Endothelial cell of umbilical vein (primary cell): ENCODE data around the gene CNN2. TPM values are rescaled to one million over a fixed set of nuclear protein-coding genes. Genes with fewer than 3 reads are reported as not detected.

Source experiments
- BruUV-seq: library from RNA; stranded (reverse); fragments of 400-500 nt; replicated peaks from 2 replicates; lab custom pipeline; 2021; lab: Mats Ljungman, UMichigan
- CTCF ChIA-PET: fragments of 300-600, 350-600 bp; sonication (Branson Sonifier 250); formaldehyde crosslinking; loops from one replicate; lab custom pipeline; 2021; ENCODE audit warnings: antibody characterized with exemption, inconsistent platforms; lab: Charles Lee
- POLR2A ChIA-PET: fragments of 300-600, 350-600 bp; sonication (Branson Sonifier 250); formaldehyde crosslinking; loops from one replicate; lab custom pipeline; 2021; ENCODE audit warnings: antibody characterized with exemption, inconsistent platforms; lab: Charles Lee
- DNase-seq: peaks from one replicate; pipeline ENCODE4 v3.0.0-alpha.2; 2011; ENCODE audit warnings: low read depth, low spot score
- FAIRE-seq: peaks from 2 replicates; lab custom pipeline; 2011; peaks lifted over from hg19 to GRCh38; lab: Jason Lieb, UNC
- H2AFZ ChIP-seq: 2 replicates; pipeline ENCODE4 v1.6.0; 2012; ENCODE audit warnings: low read depth, low read length, control low read depth, inconsistent platforms
- H3K27ac ChIP-seq: 2 replicates; pipeline ENCODE4 v1.5.1; 2011; ENCODE audit warnings: low read depth, mild to moderate bottlenecking, control low read depth, low read length, moderate library complexity; ENCODE audit not compliant: insufficient read depth
- H3K27me3 ChIP-seq, 2 experiments: 2 replicates each; pipeline versions ENCODE4 v1.6.0 to v1.6.1; 2011; ENCODE audit warnings: low read length in 2 of 2, mixed read lengths in 1 of 2; ENCODE audit not compliant: control insufficient read depth in 2 of 2, insufficient read depth in 2 of 2
- H3K36me3 ChIP-seq, 2 experiments: 2 replicates in 1 of 2; 3 replicates in 1 of 2; pipeline ENCODE4 v1.5.1; 2011; ENCODE audit warnings: low read length in 2 of 2, mild to moderate bottlenecking in 1 of 2, moderate library complexity in 1 of 2; ENCODE audit not compliant: control insufficient read depth in 2 of 2, insufficient read depth in 2 of 2; ENCODE audit errors: extremely low read depth in 1 of 2
- H3K4me1 ChIP-seq: 3 replicates; pipeline ENCODE4 v1.5.1; 2011; ENCODE audit warnings: mild to moderate bottlenecking, low read length; ENCODE audit not compliant: control insufficient read depth, insufficient read depth; ENCODE audit errors: extremely low read depth
- H3K4me2 ChIP-seq: 2 replicates; pipeline ENCODE4 v1.6.1; 2011; ENCODE audit warnings: low read length, control low read depth, mixed read lengths; ENCODE audit not compliant: insufficient read depth
- H3K4me3 ChIP-seq, 3 experiments: fragments of 200-600 bp in 1 of 3; sonication (generic), shearing (Covaris generic) in 1 of 3; replicated peaks in 1 of 3; 2 replicates each; pipeline ENCODE4 v1.5.1; 2011 to 2016; ENCODE audit warnings: control low read depth in 3 of 3, low read length in 3 of 3, mild to moderate bottlenecking in 2 of 3, inconsistent platforms in 1 of 3, low read depth in 1 of 3, moderate library complexity in 1 of 3; ENCODE audit not compliant: insufficient read depth in 1 of 3
- H3K79me2 ChIP-seq: 2 replicates; pipeline ENCODE4 v1.6.0; 2012; ENCODE audit warnings: low read length, inconsistent platforms; ENCODE audit not compliant: control insufficient read depth, insufficient read depth
- H3K9ac ChIP-seq: replicated peaks from 2 replicates; pipeline ENCODE3; 2011; ENCODE audit warnings: low read length, control low read depth; ENCODE audit not compliant: insufficient read depth; ENCODE audit errors: extremely low read depth
- H3K9me1 ChIP-seq: replicated peaks from 3 replicates; pipeline ENCODE4 v1.6.0; 2011; ENCODE audit warnings: mild to moderate bottlenecking, low read length; ENCODE audit not compliant: control insufficient read depth, insufficient read depth; ENCODE audit errors: extremely low read depth
- H3K9me3 ChIP-seq: replicated peaks from 2 replicates; pipeline ENCODE4 v1.5.1; 2012; ENCODE audit warnings: low read length, inconsistent platforms; ENCODE audit not compliant: control insufficient read depth, insufficient read depth
- H4K20me1 ChIP-seq: replicated peaks from 2 replicates; pipeline ENCODE3; 2011; ENCODE audit warnings: mild to moderate bottlenecking, low read length; ENCODE audit not compliant: control insufficient read depth, insufficient read depth; ENCODE audit errors: extremely low read depth
- FOS ChIP-seq: IDR thresholded peaks from 2 replicates; pipeline ENCODE4 v1.6.1; 2011; ENCODE audit warnings: mild to moderate bottlenecking, low read length, moderate library complexity, borderline replicate concordance; ENCODE audit not compliant: insufficient read depth
- GATA2 ChIP-seq: IDR thresholded peaks from 2 replicates; pipeline ENCODE4 v1.7.0; 2011; ENCODE audit warnings: low read depth, mild to moderate bottlenecking, moderate library complexity, mixed read lengths, low read length; ENCODE audit not compliant: insufficient read length, insufficient read depth
- JUN ChIP-seq: IDR thresholded peaks from 2 replicates; pipeline ENCODE4 v1.6.1; 2011; ENCODE audit warnings: borderline replicate concordance, low read depth; ENCODE audit not compliant: insufficient read length, insufficient read depth
- MYC ChIP-seq: IDR thresholded peaks from one replicate; pipeline ENCODE4 v1.6.1; 2011; ENCODE audit warnings: mild to moderate bottlenecking, low read depth, low read length
- POLR2A ChIP-seq: IDR thresholded peaks from 2 replicates; pipeline ENCODE4 v1.6.1; 2012; ENCODE audit warnings: low read depth, mild to moderate bottlenecking, control low read depth, low read length
- dilution Hi-C: fragments of 300-500 bp; cut with MboI; formaldehyde crosslinking; loops from one replicate; pipeline ENCODE4 v1.15.0; 2019; ENCODE audit warnings: low sequenced_read_pairs; ENCODE audit not compliant: extremely low pct_ligation_motif_present
- intact Hi-C: fragments of 100-400 bp; cut with micrococcal nuclease; formaldehyde crosslinking; loops from one replicate; pipeline ENCODE4 v1.10.0; 2022
- polyA plus RNA-seq, 4 experiments: library from polyadenylated mRNA; depleted of rRNA in 3 of 4; stranded (reverse) in 3 of 4; unstranded in 1 of 4; fragments of >200 nt; gene quantifications; 2 replicates each; pipeline versions ENCODE4 v1.2.1 to v1.2.3, GENCODE V29; 2011 to 2012; ENCODE audit warnings: missing spikeins in 1 of 4
- total RNA-seq: library from RNA; stranded (reverse); gene quantifications from 2 replicates; pipeline ENCODE4 v1.2.3, GENCODE V29; 2021
- TF ChIP-seq, protein P1 (sequence below), 2 donors: IDR thresholded peaks; 1 replicate in 1 of 2; 2 replicates in 1 of 2; pipeline ENCODE4 v1.5.1; 2011; ENCODE audit warnings: low read length in 2 of 2, mild to moderate bottlenecking in 2 of 2, moderate library complexity in 2 of 2, control low read depth in 1 of 2, inconsistent platforms in 1 of 2, low read depth in 1 of 2; ENCODE audit not compliant: insufficient read depth in 1 of 2; ENCODE audit errors: extremely low read depth in 1 of 2

Gene CNN2
- total and polyA plus RNA-seq, 2 donors (not counting 3 experiments of a cell fraction or from before 2014, with no cell fraction given) = 207 to 286 TPM

DNA sequence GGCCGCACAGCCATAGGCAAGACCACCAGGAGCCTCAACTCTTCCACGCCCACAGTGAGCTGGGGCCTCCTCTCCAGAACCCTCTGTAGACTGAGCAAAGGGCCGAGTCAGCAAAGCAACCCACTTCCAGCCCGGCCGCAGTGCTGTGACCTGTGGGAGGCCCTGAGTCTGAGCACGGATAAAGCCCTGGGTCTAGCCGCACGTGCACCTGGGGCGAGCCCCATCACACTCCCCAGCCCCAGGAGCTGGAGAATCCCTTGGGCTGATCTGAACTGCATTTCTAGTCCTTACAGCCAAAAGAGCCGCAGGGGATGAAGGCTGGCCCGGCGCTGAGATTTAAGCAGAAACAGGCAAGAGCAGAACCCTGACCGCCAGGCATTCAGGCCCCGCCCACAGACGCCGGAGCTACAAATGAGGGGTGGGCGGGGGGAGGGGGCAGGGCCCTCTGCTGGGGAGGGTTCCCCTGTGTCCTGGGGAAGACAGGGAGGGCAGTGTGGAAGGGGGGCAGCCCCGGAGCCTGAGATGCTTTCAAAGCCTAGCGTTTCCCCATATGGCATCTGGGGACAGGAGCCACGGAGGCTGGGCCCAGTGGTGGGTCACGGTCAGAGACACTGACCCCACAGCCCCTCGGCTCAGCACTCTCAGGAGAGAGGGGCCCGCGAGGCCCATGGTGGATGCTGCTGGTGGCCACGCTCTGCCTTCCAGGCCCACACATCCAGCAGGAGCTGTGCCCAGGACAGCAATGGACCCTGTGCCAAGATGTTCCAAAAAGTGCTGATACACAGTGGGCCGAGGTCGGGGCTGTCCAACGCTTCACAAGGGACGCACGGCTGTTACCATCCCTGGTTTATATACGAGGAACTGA, 10.4 kb upstream of the CNN2 start:
- Histone ChIP-seq H3K9ac (no peak overlapping the region), H3K79me2 (peaks cover 78% of the 10 kb centered on the region), H3K4me3 (no peak overlapping the region), H3K9me1 (no peaks in the 10 kb centered on the region), H3K9me3 (no peaks in the 10 kb centered on the region), H3K27ac (peak overlapping the region; percentile 43), H3K4me2 (no peak overlapping the region), H4K20me1 (no peaks in the 10 kb centered on the region), H2AFZ (no peak overlapping the region), H3K4me1 (peaks cover 40% of the 10 kb centered on the region), H3K36me3 (peaks cover 5 to 20% of the 10 kb centered on the region in 2 experiments), H3K27me3 (no peaks in the 10 kb centered on the region)
- intact Hi-C loops (no loop called here), dilution Hi-C loops (no loop called here)
- FAIRE-seq = no peak
- DNase-seq = no peak
- no TSS peak for BruUV-seq
- POLR2A ChIA-PET = interaction anchor here (0.9 to 1.2 kb wide), 2 partner anchors 9 to 11 kb away, joined by 3 to 4 read pairs; no protein-coding TSS in a partner anchor
- TF ChIP-seq POLR2A (no peak), JUN (no peak), GATA2 (no peak), MYC (no peak), FOS (no peak)
- TF ChIP-seq, protein P1, sequence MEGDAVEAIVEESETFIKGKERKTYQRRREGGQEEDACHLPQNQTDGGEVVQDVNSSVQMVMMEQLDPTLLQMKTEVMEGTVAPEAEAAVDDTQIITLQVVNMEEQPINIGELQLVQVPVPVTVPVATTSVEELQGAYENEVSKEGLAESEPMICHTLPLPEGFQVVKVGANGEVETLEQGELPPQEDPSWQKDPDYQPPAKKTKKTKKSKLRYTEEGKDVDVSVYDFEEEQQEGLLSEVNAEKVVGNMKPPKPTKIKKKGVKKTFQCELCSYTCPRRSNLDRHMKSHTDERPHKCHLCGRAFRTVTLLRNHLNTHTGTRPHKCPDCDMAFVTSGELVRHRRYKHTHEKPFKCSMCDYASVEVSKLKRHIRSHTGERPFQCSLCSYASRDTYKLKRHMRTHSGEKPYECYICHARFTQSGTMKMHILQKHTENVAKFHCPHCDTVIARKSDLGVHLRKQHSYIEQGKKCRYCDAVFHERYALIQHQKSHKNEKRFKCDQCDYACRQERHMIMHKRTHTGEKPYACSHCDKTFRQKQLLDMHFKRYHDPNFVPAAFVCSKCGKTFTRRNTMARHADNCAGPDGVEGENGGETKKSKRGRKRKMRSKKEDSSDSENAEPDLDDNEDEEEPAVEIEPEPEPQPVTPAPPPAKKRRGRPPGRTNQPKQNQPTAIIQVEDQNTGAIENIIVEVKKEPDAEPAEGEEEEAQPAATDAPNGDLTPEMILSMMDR (IDR thresholded peaks at IDR 0.05; ENCODE audit: extremely low read depth in 1 of 2, insufficient read depth in 1 of 2, low read depth in 1 of 2, low read length in 2 of 2) = no peak
- CTCF ChIA-PET = interaction anchor here (1.4 kb wide), 1 partner anchor 32 kb away, joined by 5 read pairs; the partner anchor contains the start of gene WDR18
